Uterus (tissue), 4 donors: ENCODE measurements around the gene FNBP1L. TPM values are rescaled to one million over a fixed set of nuclear protein-coding genes. Genes with fewer than 3 reads are reported as not detected.

Experiments
- DNase-seq, 2 donors: peaks; one replicate each; pipeline ENCODE4 v3.0.0-alpha.2; 2019 to 2020
- H3K27ac ChIP-seq, 2 donors: fragments of 200-600 bp; sonication (generic); 1 replicate in 1 of 2; 2 replicates in 1 of 2; pipeline ENCODE4 v1.5.1; 2016 to 2018
- H3K27me3 ChIP-seq, 2 donors: fragments of 200-600 bp; sonication (generic); one replicate each; pipeline ENCODE4 v1.5.1; 2018 to 2019; ENCODE audit warnings: control low read depth in 1 of 2
- H3K36me3 ChIP-seq, 2 donors: fragments of 200-600 bp; sonication (generic); one replicate each; pipeline ENCODE4 v1.5.1; 2019; ENCODE audit warnings: control low read depth in 1 of 2
- H3K4me1 ChIP-seq, 2 donors: fragments of 200-600 bp; sonication (generic); one replicate each; pipeline ENCODE4 v1.5.1; 2018 to 2019; ENCODE audit warnings: control low read depth in 1 of 2
- H3K4me3 ChIP-seq, 2 donors: fragments of 200-600 bp; sonication (generic); 1 replicate in 1 of 2; 2 replicates in 1 of 2; pipeline ENCODE4 v1.5.1; 2018 to 2019; ENCODE audit warnings: mild to moderate bottlenecking in 1 of 2
- H3K9me3 ChIP-seq, 2 donors: fragments of 200-600 bp; sonication (generic); one replicate each; pipeline ENCODE4 v1.5.1; 2019; ENCODE audit warnings: control low read depth in 1 of 2
- POLR2A ChIP-seq, 2 donors: fragments of 450-650 bp; IDR thresholded peaks; one replicate each; pipeline ENCODE4 v1.6.1; 2016; ENCODE audit warnings: antibody characterized with exemption in 2 of 2, mild to moderate bottlenecking in 1 of 2, moderate library complexity in 1 of 2
- intact Hi-C: fragments of 100-400 bp; cut with DNase I; formaldehyde crosslinking; loops from one replicate; pipeline ENCODE4 v1.15.1; 2023; ENCODE audit warnings: low total_unique reads
- total RNA-seq, 4 donors: library from RNA; depleted of rRNA in 3 of 4; stranded (reverse); fragments of >200 nt in 3 of 4; gene quantifications; one replicate each; pipeline versions ENCODE4 v1.1.0 to v1.2.4, GENCODE V29; 2014 to 2023
- TF ChIP-seq, protein P1 (sequence below), 4 experiments: fragments of 200-600 bp in 2 of 4; fragments of 450-650 bp in 2 of 4; sonication (generic) in 2 of 4; IDR thresholded peaks; one replicate each; pipeline ENCODE4 v1.5.1; 2016 to 2019; ENCODE audit warnings: antibody characterized with exemption in 4 of 4, mild to moderate bottlenecking in 2 of 4, moderate library complexity in 1 of 4
- donor health status: DM: yes; HTN: yes; CAD: no.

Gene FNBP1L
- total RNA-seq, 4 donors from 2014 or later, result 14.9 to 88.1 (median 23.0) TPM

DNA sequence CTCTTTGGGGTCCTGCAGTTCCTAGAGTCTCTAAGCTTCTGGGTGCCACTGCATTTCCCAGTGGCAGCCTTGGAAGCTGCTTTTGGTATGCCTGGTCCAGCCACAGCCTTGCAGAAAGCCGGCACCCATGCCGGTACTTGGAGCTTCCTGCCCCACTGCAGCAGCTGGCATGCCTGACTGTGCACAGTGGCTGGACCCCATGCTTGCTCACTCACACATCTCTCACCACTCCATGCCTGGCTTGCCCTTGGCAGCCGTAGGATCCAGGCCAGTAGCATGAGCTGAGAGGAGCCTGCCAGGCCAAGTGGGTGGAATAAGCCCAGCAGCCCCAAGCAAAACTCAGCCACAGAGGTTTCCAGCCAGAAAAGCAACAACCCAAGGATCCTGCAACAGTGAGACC is 20.3 kb upstream of the FNBP1L start:
- intact Hi-C loops, result no loop called here
- Histone ChIP-seq H3K27ac (no peak overlapping the region), H3K36me3 (no peaks in the 10 kb centered on the region), H3K9me3 (no peaks in the 10 kb centered on the region), H3K4me1 (no peaks in the 10 kb centered on the region), H3K4me3 (no peak overlapping the region), H3K27me3 (no peaks in the 10 kb centered on the region)
- TF ChIP-seq, protein P1, sequence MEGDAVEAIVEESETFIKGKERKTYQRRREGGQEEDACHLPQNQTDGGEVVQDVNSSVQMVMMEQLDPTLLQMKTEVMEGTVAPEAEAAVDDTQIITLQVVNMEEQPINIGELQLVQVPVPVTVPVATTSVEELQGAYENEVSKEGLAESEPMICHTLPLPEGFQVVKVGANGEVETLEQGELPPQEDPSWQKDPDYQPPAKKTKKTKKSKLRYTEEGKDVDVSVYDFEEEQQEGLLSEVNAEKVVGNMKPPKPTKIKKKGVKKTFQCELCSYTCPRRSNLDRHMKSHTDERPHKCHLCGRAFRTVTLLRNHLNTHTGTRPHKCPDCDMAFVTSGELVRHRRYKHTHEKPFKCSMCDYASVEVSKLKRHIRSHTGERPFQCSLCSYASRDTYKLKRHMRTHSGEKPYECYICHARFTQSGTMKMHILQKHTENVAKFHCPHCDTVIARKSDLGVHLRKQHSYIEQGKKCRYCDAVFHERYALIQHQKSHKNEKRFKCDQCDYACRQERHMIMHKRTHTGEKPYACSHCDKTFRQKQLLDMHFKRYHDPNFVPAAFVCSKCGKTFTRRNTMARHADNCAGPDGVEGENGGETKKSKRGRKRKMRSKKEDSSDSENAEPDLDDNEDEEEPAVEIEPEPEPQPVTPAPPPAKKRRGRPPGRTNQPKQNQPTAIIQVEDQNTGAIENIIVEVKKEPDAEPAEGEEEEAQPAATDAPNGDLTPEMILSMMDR (IDR thresholded peaks at IDR 0.05), result no peak
- TF ChIP-seq POLR2A (IDR thresholded peaks at IDR 0.05), result no peak
- no peak for DNase-seq

DNA sequence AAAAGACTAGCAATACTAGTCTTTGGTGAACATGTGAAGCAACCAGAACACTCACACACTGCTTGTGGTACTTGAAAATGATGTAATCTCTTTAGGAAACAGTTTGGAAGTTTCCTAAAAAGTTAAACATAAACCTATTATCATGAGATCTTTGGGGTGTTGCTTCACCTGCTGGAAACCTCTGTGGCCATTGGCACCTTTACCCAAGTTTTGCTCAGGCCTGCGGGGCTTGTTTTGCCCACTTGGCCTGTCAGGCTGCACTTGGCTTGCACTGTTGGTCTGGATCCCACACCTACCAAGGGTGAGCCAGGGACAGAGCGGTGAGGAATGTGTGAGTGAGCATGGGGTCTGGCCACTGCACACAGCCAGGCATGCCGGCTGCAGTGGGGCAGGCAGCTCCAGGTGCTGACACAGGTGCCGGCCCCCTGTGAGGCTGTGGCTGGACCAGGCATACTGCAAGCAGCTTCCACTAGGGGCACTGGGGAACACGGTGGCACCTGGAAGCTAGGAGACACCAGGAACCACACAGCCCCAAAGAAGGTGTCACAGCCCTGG is 14.4 kb upstream of the FNBP1L start:
- DNase-seq, result no peak
- Histone ChIP-seq H3K36me3 (no peaks in the 10 kb centered on the region), H3K4me1 (no peaks in the 10 kb centered on the region), H3K4me3 (no peak overlapping the region), H3K27ac (no peak overlapping the region), H3K27me3 (no peaks in the 10 kb centered on the region), H3K9me3 (no peaks in the 10 kb centered on the region)
- no peak for TF ChIP-seq POLR2A (IDR thresholded peaks at IDR 0.05)
- TF ChIP-seq, protein P1 (IDR thresholded peaks at IDR 0.05), result no peak
- intact Hi-C loops, result no loop called here

DNA sequence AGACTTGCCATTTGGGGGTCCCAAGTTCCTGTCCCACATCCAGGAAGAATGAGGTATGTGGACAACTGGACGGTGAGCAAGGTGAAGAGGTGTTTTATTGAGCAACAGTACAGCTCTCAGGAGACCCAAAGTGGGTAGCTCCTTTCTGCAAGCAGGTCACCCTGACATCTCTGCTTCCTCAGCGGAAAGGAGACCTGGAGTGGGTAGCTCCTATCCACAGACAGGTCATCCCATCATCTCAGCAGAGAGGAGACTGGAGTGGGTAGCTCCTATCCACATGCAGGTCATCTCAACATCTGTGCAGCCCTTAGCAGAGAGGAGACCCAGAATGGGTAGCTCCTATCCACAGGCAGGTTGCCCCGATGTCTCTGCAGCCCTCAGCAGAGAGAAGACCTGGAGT is 13.8 kb upstream of the FNBP1L start:
- no peaks in the 10 kb centered on the region for H3K9me3 ChIP-seq
- no peak overlapping the region for H3K27ac ChIP-seq
- TF ChIP-seq, protein P1 (IDR thresholded peaks at IDR 0.05), result no peak
- TF ChIP-seq POLR2A (IDR thresholded peaks at IDR 0.05), result no peak
- intact Hi-C loops, result no loop called here
- no peak overlapping the region for H3K4me3 ChIP-seq
- no peak for DNase-seq
- no peaks in the 10 kb centered on the region for H3K27me3 ChIP-seq
- no peaks in the 10 kb centered on the region for H3K4me1 ChIP-seq
- no peaks in the 10 kb centered on the region for H3K36me3 ChIP-seq

DNA sequence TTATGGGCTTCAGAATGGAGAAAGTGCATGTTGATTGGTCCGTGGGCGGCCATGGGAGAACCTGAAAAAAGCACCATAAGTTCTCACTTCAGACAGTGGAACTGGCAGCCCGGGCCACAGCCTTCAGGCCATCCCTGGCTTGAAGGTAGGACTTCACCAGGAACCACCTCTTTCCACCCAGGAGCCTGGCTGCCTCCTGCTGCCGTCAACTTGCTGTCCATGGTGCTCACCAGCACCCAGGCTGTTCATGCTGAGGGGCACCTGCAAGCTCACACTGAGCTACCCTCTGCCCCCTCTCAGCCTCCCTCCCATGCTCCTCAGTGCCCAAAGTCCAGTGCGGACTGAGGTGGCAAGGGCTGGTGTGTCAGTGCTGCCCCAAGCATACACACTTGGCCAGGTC is 12.9 kb upstream of the FNBP1L start:
- TF ChIP-seq POLR2A (IDR thresholded peaks at IDR 0.05), result no peak
- TF ChIP-seq, protein P1 (IDR thresholded peaks at IDR 0.05), result no peak
- Histone ChIP-seq H3K27me3 (no peaks in the 10 kb centered on the region), H3K36me3 (no peaks in the 10 kb centered on the region), H3K9me3 (no peaks in the 10 kb centered on the region), H3K27ac (no peak overlapping the region), H3K4me1 (no peaks in the 10 kb centered on the region), H3K4me3 (no peak overlapping the region)
- DNase-seq, result no peak
- intact Hi-C loops, result no loop called here

DNA sequence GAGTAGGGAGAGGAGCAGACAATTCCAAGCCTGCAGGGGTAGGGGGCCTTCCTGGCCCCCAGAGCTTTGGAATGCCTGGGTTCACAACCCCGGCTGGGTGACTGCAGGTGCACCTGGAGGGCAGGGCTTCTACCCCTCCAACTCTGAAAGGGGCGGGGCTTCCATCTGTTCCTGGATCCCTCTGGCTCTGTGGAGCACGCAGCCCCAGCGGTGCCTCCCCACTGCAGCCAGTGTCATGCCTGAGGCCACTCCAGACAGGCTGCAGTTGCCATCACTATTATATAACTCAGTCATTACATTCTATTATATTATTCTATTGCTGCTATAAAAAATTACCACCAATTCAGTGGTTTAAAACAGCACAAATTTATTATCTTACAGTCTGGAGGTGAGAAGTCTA is 12.5 kb upstream of the FNBP1L start:
- no peaks in the 10 kb centered on the region for H3K27me3 ChIP-seq
- no peak overlapping the region for H3K4me3 ChIP-seq
- H3K4me1 ChIP-seq, result no peaks in the 10 kb centered on the region
- intact Hi-C loops, result no loop called here
- H3K9me3 ChIP-seq, result no peaks in the 10 kb centered on the region
- TF ChIP-seq POLR2A (IDR thresholded peaks at IDR 0.05), result no peak
- TF ChIP-seq, protein P1 (IDR thresholded peaks at IDR 0.05), result no peak
- DNase-seq, result no peak
- H3K36me3 ChIP-seq, result no peaks in the 10 kb centered on the region
- H3K27ac ChIP-seq, result no peak overlapping the region
